A673 (cell line): Measurements from ENCODE around the gene ZC3H14. TPM values are rescaled to one million over a fixed set of nuclear protein-coding genes. Genes with fewer than 3 reads are reported as not detected.

Experiments used
- BruUV-seq: library from RNA; stranded (reverse); fragments of 400-500 nt; replicated peaks from 2 replicates; lab custom pipeline; 2021; lab: Mats Ljungman, UMichigan
- CTCF ChIA-PET: fragments of 300-600 bp; sonication (Branson Sonifier 250); formaldehyde crosslinking; loops from one replicate; lab custom pipeline; 2022; ENCODE audit warnings: antibody characterized with exemption; lab: Charles Lee
- POLR2A ChIA-PET: fragments of 300-600 bp; sonication (Branson Sonifier 250); formaldehyde crosslinking; loops from one replicate; lab custom pipeline; 2022; ENCODE audit warnings: antibody characterized with exemption; ENCODE audit not compliant: low non-redundant PET; lab: Charles Lee
- DNase-seq: peaks from one replicate; pipeline ENCODE4 v3.0.0-alpha.2; 2015; ENCODE audit warnings: low spot score
- H3K27ac ChIP-seq: fragments of 200-600 bp; sonication (generic); 2 replicates; pipeline ENCODE4 v1.5.1; 2016; ENCODE audit warnings: mixed run types, low read depth, mild to moderate bottlenecking, mixed read lengths, antibody characterized with exemption, low read length; ENCODE audit not compliant: poor library complexity, severe bottlenecking
- H3K27me3 ChIP-seq: fragments of 200-600 bp; sonication (generic); replicated peaks from 2 replicates; pipeline ENCODE4 v1.6.1; 2017; ENCODE audit warnings: mixed run types, low read depth, mild to moderate bottlenecking, mixed read lengths, antibody characterized with exemption, low read length; ENCODE audit not compliant: insufficient read depth, poor library complexity
- H3K36me3 ChIP-seq: fragments of 200-600 bp; sonication (generic); 2 replicates; pipeline ENCODE4 v1.6.1; 2016; ENCODE audit warnings: mixed run types, mild to moderate bottlenecking, mixed read lengths, antibody characterized with exemption, low read length; ENCODE audit not compliant: insufficient read depth, poor library complexity, severe bottlenecking
- H3K4me1 ChIP-seq: fragments of 200-600 bp; sonication (generic); 2 replicates; pipeline ENCODE4 v1.6.1; 2017; ENCODE audit warnings: mixed run types, mild to moderate bottlenecking, mixed read lengths, antibody characterized with exemption, low read length; ENCODE audit not compliant: insufficient read depth, poor library complexity, severe bottlenecking
- H3K4me3 ChIP-seq: fragments of 200-600 bp; sonication (generic); 2 replicates; pipeline ENCODE4 v1.5.1; 2016; ENCODE audit warnings: low read depth, mixed run types, mild to moderate bottlenecking, mixed read lengths, low read length; ENCODE audit not compliant: poor library complexity, severe bottlenecking
- H3K9me3 ChIP-seq: fragments of 200-600 bp; sonication (generic); 2 replicates; pipeline ENCODE4 v1.6.1; 2016; ENCODE audit warnings: mixed run types, low read depth, mild to moderate bottlenecking, mixed read lengths, antibody characterized with exemption, low read length; ENCODE audit not compliant: poor library complexity, severe bottlenecking
- EZH2 ChIP-seq: fragments of 200-600 bp; sonication (generic); IDR thresholded peaks from 2 replicates; pipeline ENCODE4 v1.6.1; 2017; ENCODE audit warnings: borderline replicate concordance, low read depth, mild to moderate bottlenecking, mixed read lengths, antibody characterized with exemption, low read length; ENCODE audit not compliant: poor library complexity, severe bottlenecking
- intact Hi-C: fragments of 100-400 bp; cut with micrococcal nuclease; formaldehyde crosslinking; loops from one replicate; pipeline ENCODE4 v1.10.0; 2022; ENCODE audit not compliant: unreplicated experiment
- total RNA-seq: library from RNA; stranded (reverse); gene quantifications from 2 replicates; pipeline ENCODE4 v1.2.3, GENCODE V29; 2021
- TF ChIP-seq, protein P1 (sequence below): fragments of 300-800, 200-600 bp; sonication (generic); conservative IDR thresholded peaks from 2 replicates; pipeline ENCODE4 v1.5.1; 2017; ENCODE audit warnings: low read depth, mild to moderate bottlenecking, antibody characterized with exemption, low read length, moderate library complexity, mixed read lengths

Gene ZC3H14
- total RNA-seq, 1 experiment from 2014 or later, result 93.2 TPM

DNA sequence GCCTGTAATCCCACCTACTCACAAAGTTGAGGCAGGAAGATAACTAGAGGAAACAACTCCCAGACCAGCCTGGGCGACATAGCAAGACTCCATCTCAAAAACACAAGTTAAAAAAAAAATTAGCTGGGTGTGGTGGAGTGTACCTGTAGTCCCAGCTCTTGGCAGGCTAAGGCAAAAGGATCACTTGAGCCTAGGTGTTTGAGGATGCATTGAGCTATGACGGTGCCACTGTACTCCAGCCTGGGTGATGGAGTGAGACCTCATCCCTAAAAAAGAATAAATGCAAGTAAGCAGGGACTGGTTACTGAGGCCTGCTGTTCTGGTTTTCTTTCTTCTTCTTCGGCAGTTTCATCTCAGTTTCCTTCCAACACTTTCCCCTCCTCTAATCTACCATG is 15.5 kb upstream of the ZC3H14 start:
- DNase-seq, result no peak
- no peak for TF ChIP-seq EZH2
- TF ChIP-seq, protein P1, sequence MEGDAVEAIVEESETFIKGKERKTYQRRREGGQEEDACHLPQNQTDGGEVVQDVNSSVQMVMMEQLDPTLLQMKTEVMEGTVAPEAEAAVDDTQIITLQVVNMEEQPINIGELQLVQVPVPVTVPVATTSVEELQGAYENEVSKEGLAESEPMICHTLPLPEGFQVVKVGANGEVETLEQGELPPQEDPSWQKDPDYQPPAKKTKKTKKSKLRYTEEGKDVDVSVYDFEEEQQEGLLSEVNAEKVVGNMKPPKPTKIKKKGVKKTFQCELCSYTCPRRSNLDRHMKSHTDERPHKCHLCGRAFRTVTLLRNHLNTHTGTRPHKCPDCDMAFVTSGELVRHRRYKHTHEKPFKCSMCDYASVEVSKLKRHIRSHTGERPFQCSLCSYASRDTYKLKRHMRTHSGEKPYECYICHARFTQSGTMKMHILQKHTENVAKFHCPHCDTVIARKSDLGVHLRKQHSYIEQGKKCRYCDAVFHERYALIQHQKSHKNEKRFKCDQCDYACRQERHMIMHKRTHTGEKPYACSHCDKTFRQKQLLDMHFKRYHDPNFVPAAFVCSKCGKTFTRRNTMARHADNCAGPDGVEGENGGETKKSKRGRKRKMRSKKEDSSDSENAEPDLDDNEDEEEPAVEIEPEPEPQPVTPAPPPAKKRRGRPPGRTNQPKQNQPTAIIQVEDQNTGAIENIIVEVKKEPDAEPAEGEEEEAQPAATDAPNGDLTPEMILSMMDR, result no peak
- H3K4me1 ChIP-seq, result no peaks in the 10 kb centered on the region
- intact Hi-C loops, result no loop called here
- POLR2A ChIA-PET, result no interaction called here
- no TSS peak for BruUV-seq
- H3K27me3 ChIP-seq, result peaks cover 7% of the 10 kb centered on the region
- no peaks in the 10 kb centered on the region for H3K36me3 ChIP-seq
- no peaks in the 10 kb centered on the region for H3K9me3 ChIP-seq
- H3K4me3 ChIP-seq, result no peak overlapping the region
- CTCF ChIA-PET, result no interaction called here
- no peak overlapping the region for H3K27ac ChIP-seq

DNA sequence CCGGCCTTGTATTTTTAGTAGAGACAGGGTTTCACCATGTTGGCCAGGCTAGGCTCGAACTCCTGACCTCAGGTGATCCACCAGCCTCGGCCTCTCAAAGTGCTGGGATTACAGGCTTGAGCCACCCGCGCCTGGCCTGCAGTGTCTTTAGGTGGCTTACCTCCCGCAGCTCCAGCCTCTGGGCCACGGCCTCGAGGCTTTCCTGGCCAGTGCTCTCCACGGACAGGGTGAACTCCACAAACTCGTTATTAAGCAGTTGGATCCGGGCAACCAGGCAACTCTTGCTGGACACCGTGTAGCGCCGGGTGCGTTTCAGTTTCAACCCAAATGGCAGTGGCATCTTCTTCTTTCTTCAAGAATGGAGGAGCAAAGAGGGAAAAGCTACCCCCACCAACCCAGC is 12.8 kb upstream of the ZC3H14 start:
- intact Hi-C loops, result no loop called here

DNA sequence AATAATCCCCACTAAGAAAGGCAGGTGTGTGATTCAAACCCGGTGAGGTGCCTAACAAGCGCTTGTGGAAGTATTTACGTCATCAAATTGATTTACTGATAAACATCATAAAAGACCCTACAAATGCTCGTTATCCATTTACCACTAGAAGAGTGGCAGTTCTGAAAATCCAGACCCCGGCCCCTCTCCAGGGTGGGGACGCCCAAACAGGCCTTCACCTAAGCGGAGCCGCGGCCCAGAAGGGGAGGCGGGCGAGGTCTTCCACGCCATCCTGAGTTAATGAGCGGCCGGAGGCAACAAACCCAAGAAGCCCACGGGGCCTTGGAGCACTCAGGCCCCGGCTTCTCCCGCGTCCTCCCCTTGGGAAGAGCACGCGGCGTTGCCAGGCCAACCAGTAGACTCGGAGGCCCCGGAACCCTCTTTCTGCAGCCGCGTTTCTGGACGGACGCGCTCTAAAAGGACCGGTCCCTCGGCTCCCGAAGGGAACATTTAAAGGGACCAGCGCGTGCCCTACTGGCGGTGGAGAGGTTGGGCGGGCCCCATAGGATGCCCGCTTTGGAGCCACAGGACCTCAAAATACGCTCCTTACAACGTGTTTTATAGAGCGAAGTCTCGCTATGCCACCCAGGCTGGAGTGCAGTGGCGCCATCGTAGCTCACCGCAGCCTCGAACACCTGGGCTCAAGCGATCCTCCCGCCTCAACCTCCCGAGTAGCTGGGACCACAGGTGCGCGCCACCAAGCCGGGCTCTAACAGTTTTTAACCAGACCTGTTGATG is 11.6 kb upstream of the ZC3H14 start:
- H3K36me3 ChIP-seq, result no peaks in the 10 kb centered on the region
- no peak for TF ChIP-seq EZH2
- TF ChIP-seq, protein P1, result 0 out of 2 replicates have a peak, but pooled peaks have one; percentile 27
- DNase-seq, result peak; percentile 93
- BruUV-seq, result no TSS peak
- H3K4me1 ChIP-seq, result peaks cover 9% of the 10 kb centered on the region
- H3K27me3 ChIP-seq, result peaks cover 40% of the 10 kb centered on the region
- H3K4me3 ChIP-seq, result peak overlapping the region; percentile 75
- no peak overlapping the region for H3K27ac ChIP-seq
- H3K9me3 ChIP-seq, result no peaks in the 10 kb centered on the region
- CTCF ChIA-PET, result no interaction called here
- intact Hi-C loops, result no loop called here
- POLR2A ChIA-PET, result no interaction called here

More for the DNA sequence above, 12.8 kb upstream of the ZC3H14 start:
- H3K27ac ChIP-seq, result no peak overlapping the region
- no peaks in the 10 kb centered on the region for H3K9me3 ChIP-seq
- peaks cover 4% of the 10 kb centered on the region for H3K4me1 ChIP-seq
- no peak for TF ChIP-seq EZH2
- TF ChIP-seq, protein P1, result no peak
- no peak for DNase-seq
- peaks cover 28% of the 10 kb centered on the region for H3K27me3 ChIP-seq
- no peak overlapping the region for H3K4me3 ChIP-seq
- ChIA-PET POLR2A (no interaction called here), CTCF (no interaction called here)
- H3K36me3 ChIP-seq, result no peaks in the 10 kb centered on the region
- no TSS peak for BruUV-seq
